Upper lobe of left lung (tissue), 4 donors: ENCODE measurements around the gene NHS.

ENCODE experiments used
- CTCF ChIP-seq, 6 experiments: fragments of 450-650 bp in 4 of 6; fragments of 200-600 bp in 2 of 6; sonication (generic) in 2 of 6; IDR thresholded peaks; one replicate each; pipeline ENCODE4 v1.5.1; 2016 to 2019; ENCODE audit warnings: antibody characterized with exemption in 6 of 6
- POLR2A ChIP-seq, 4 donors: fragments of 450-650 bp; IDR thresholded peaks; one replicate each; pipeline ENCODE4 v1.5.1; 2016 to 2017; ENCODE audit warnings: antibody characterized with exemption in 4 of 4, mild to moderate bottlenecking in 2 of 4

- TF ChIP-seq POLR2A (IDR thresholded peaks at IDR 0.05) (no peak), CTCF (IDR thresholded peaks at IDR 0.05) (no peak)
These were observed 248.8 kb downstream of the NHS start for GRCh38 chrX:17623750-17624149.
